Right lobe of liver (tissue), 4 donors: ENCODE data around the gene APOC4.

Experiments used
- CTCF ChIP-seq, 4 donors: fragments of 200-600 bp in 3 of 4; fragments of 450-650 bp in 1 of 4; IDR thresholded peaks; one replicate each; pipeline versions ENCODE4 v1.5.1 to v1.8.0; 2016 to 2022; ENCODE audit warnings: antibody characterized with exemption in 4 of 4, mild to moderate bottlenecking in 2 of 4
- POLR2A ChIP-seq: fragments of 450-650 bp; IDR thresholded peaks from one replicate; pipeline ENCODE4 v1.6.1; 2017; ENCODE audit warnings: antibody characterized with exemption, mild to moderate bottlenecking
- donor health status: DM: no; HTN: no; CAD: no.
- donor health status: DM: no; HTN: no; CAD: no.
- donor health status: DM: no; HTN: yes; CAD: no.

- no peak for TF ChIP-seq CTCF (IDR thresholded peaks at IDR 0.05)
- no peak for TF ChIP-seq POLR2A
Measured at GRCh38 chr19:44925114-44925891, 16.7 kb upstream of the APOC4 start.
